IMR-90 (cell line): ENCODE results near the gene HADH. TPM values are rescaled to one million over a fixed set of nuclear protein-coding genes. Genes with fewer than 3 reads are reported as not detected.

ENCODE experiments used
- ATAC-seq: fragments of 200-7000 bp; cut with Tn5 transposase; 2 replicates; pipeline ENCODE4 v1.9.1; 2020; ENCODE audit warnings: low read depth, mild to moderate bottlenecking, moderate library complexity
- BruUV-seq: library from RNA; stranded (reverse); fragments of 400-500 nt; replicated peaks from 2 replicates; lab custom pipeline; 2021; lab: Mats Ljungman, UMichigan
- CTCF ChIA-PET: fragments of 300-600 bp; formaldehyde crosslinking; extraction: SDS; loops from one replicate; lab custom pipeline; 2021; ENCODE audit warnings: antibody characterized with exemption; lab: Yijun Ruan, JAX
- POLR2A ChIA-PET: fragments of 300-600 bp; sonication (Branson Sonifier 250); formaldehyde crosslinking; loops from one replicate; lab custom pipeline; 2022; ENCODE audit warnings: antibody characterized with exemption; ENCODE audit not compliant: unreplicated experiment; lab: Charles Lee
- DNase-seq: peaks from one replicate; pipeline ENCODE4 v3.0.0; 2013
- H2AFZ ChIP-seq: replicated peaks from 2 replicates; pipeline ENCODE3; 2013; ENCODE audit warnings: low read length, mild to moderate bottlenecking; ENCODE audit not compliant: poor library complexity
- H2AK5ac ChIP-seq: 2 replicates; pipeline ENCODE4 v1.6.1; 2013; ENCODE audit warnings: low read depth, low read length, inconsistent platforms
- H2AK9ac ChIP-seq: replicated peaks from 2 replicates; pipeline ENCODE3; 2013; ENCODE audit warnings: mild to moderate bottlenecking, low read depth, low read length, moderate library complexity; ENCODE audit not compliant: poor library complexity
- H2BK120ac ChIP-seq: 2 replicates; pipeline ENCODE4 v1.6.1; 2013; ENCODE audit warnings: low read depth, low read length, inconsistent platforms
- H2BK15ac ChIP-seq: 3 replicates; pipeline ENCODE4 v1.6.1; 2013; ENCODE audit warnings: low read depth, low read length, inconsistent platforms
- H2BK20ac ChIP-seq: 2 replicates; pipeline ENCODE4 v1.6.1; 2013; ENCODE audit warnings: low read depth, mild to moderate bottlenecking, inconsistent platforms, low read length, moderate library complexity
- H2BK5ac ChIP-seq: 2 replicates; pipeline ENCODE4 v1.6.1; 2013; ENCODE audit warnings: mild to moderate bottlenecking, low read depth, low read length, inconsistent platforms; ENCODE audit not compliant: poor library complexity, severe bottlenecking
- H3K14ac ChIP-seq: replicated peaks from 2 replicates; pipeline ENCODE4 v1.6.1; 2013; ENCODE audit warnings: low read depth, low read length, inconsistent platforms
- H3K18ac ChIP-seq: 2 replicates; pipeline ENCODE4 v1.6.1; 2013; ENCODE audit warnings: low read depth, low read length, control low read depth
- H3K23ac ChIP-seq: 2 replicates; pipeline ENCODE4 v1.6.1; 2013; ENCODE audit warnings: low read depth, low read length, inconsistent platforms
- H3K27ac ChIP-seq: 2 replicates; pipeline ENCODE4 v1.5.1; 2013; ENCODE audit warnings: mild to moderate bottlenecking, control low read depth, low read length; ENCODE audit not compliant: insufficient read depth
- H3K27me3 ChIP-seq: 2 replicates; pipeline ENCODE4 v1.6.1; 2013; ENCODE audit warnings: low read length; ENCODE audit not compliant: control insufficient read depth, insufficient read depth
- H3K36me3 ChIP-seq: 2 replicates; pipeline ENCODE4 v1.6.1; 2013; ENCODE audit warnings: low read length, mixed read lengths; ENCODE audit not compliant: control insufficient read depth, insufficient read depth
- H3K4ac ChIP-seq: 2 replicates; pipeline ENCODE4 v1.6.1; 2013; ENCODE audit warnings: low read depth, low read length, inconsistent platforms
- H3K4me1 ChIP-seq: 2 replicates; pipeline ENCODE4 v1.6.1; 2013; ENCODE audit warnings: low read length, mixed read lengths; ENCODE audit not compliant: control insufficient read depth, insufficient read depth
- H3K4me2 ChIP-seq: 2 replicates; pipeline ENCODE4 v1.6.1; 2013; ENCODE audit warnings: low read depth, mild to moderate bottlenecking, control low read depth, low read length, moderate library complexity
- H3K4me3 ChIP-seq: 2 replicates; pipeline ENCODE4 v1.5.1; 2013; ENCODE audit warnings: low read depth, mild to moderate bottlenecking, control low read depth, low read length, moderate library complexity; ENCODE audit not compliant: insufficient read depth
- H3K56ac ChIP-seq: 2 replicates; pipeline ENCODE4 v1.6.1; 2013; ENCODE audit warnings: low read length, inconsistent platforms; ENCODE audit not compliant: insufficient read depth; ENCODE audit errors: extremely low read depth
- H3K79me1 ChIP-seq, 2 experiments: 2 replicates each; pipeline ENCODE4 v1.6.1; 2013; ENCODE audit warnings: low read length in 2 of 2, inconsistent platforms in 1 of 2, low read depth in 1 of 2
- H3K9ac ChIP-seq: 2 replicates; pipeline ENCODE4 v1.6.1; 2013; ENCODE audit warnings: low read depth, low read length, control low read depth
- H3K9me1 ChIP-seq: 2 replicates; pipeline ENCODE4 v1.6.1; 2013; ENCODE audit warnings: low read length, inconsistent platforms; ENCODE audit not compliant: insufficient read depth
- H3K9me3 ChIP-seq: 2 replicates; pipeline ENCODE4 v1.6.1; 2013; ENCODE audit warnings: low read length; ENCODE audit not compliant: control insufficient read depth, insufficient read depth
- H4K20me1 ChIP-seq: 2 replicates; pipeline ENCODE4 v1.6.1; 2013; ENCODE audit warnings: low read length, inconsistent platforms; ENCODE audit not compliant: insufficient read depth
- H4K5ac ChIP-seq: 2 replicates; pipeline ENCODE4 v1.6.1; 2013; ENCODE audit warnings: mild to moderate bottlenecking, low read depth, low read length, control low read depth
- H4K8ac ChIP-seq, 2 experiments: 2 replicates each; pipeline ENCODE4 v1.6.1; 2013; ENCODE audit warnings: low read depth in 2 of 2, low read length in 2 of 2, control low read depth in 1 of 2, inconsistent platforms in 1 of 2
- H4K91ac ChIP-seq: 2 replicates; pipeline ENCODE4 v1.6.1; 2013; ENCODE audit warnings: low read depth, low read length, inconsistent platforms; ENCODE audit not compliant: insufficient read depth
- BHLHE40 ChIP-seq: fragments of 150-350 bp; IDR thresholded peaks from 2 replicates; pipeline ENCODE4 v1.6.1; 2016; ENCODE audit warnings: mild to moderate bottlenecking, low read depth, low read length
- CEBPB ChIP-seq: IDR thresholded peaks from 2 replicates; pipeline ENCODE4 v1.6.1; 2012; ENCODE audit warnings: low read depth, low read length, improper control_type of control experiment
- CHD1 ChIP-seq: IDR thresholded peaks from 2 replicates; pipeline ENCODE4 v1.6.1; 2012; ENCODE audit warnings: low read depth, low read length, improper control_type of control experiment
- FOS ChIP-seq: fragments of 150-350 bp; IDR thresholded peaks from 2 replicates; pipeline ENCODE4 v1.6.1; 2016; ENCODE audit warnings: low read depth, low read length
- MAFK ChIP-seq: IDR thresholded peaks from 2 replicates; pipeline ENCODE4 v1.6.1; 2012; ENCODE audit warnings: low read depth, low read length, improper control_type of control experiment
- MAZ ChIP-seq: IDR thresholded peaks from 2 replicates; pipeline ENCODE4 v1.6.1; 2012; ENCODE audit warnings: low read depth, mild to moderate bottlenecking, low read length, improper control_type of control experiment, moderate library complexity, borderline replicate concordance
- MXI1 ChIP-seq: IDR thresholded peaks from 2 replicates; pipeline ENCODE4 v1.6.1; 2012; ENCODE audit warnings: low read depth, mild to moderate bottlenecking, low read length, moderate library complexity, borderline replicate concordance
- NFE2L2 ChIP-seq: fragments of 150-350 bp; IDR thresholded peaks from 2 replicates; pipeline ENCODE4 v1.6.1; 2016; ENCODE audit warnings: low read depth, mild to moderate bottlenecking, low read length
- POLR2A ChIP-seq: IDR thresholded peaks from 2 replicates; pipeline ENCODE4 v1.6.1; 2012; ENCODE audit warnings: mild to moderate bottlenecking, low read depth, low read length
- RAD21 ChIP-seq: IDR thresholded peaks from 2 replicates; pipeline ENCODE4 v1.6.1; 2012; ENCODE audit warnings: low read length, improper control_type of control experiment
- RCOR1 ChIP-seq: IDR thresholded peaks from 2 replicates; pipeline ENCODE4 v1.6.1; 2012; ENCODE audit warnings: mild to moderate bottlenecking, low read length, improper control_type of control experiment; ENCODE audit not compliant: insufficient replicate concordance
- RFX5 ChIP-seq: IDR thresholded peaks from 2 replicates; pipeline ENCODE4 v1.8.0; 2012; ENCODE audit warnings: low read depth, mild to moderate bottlenecking, low read length, moderate library complexity
- SMC3 ChIP-seq: fragments of 150-350 bp; IDR thresholded peaks from 2 replicates; pipeline ENCODE4 v1.6.1; 2016; ENCODE audit warnings: low read depth, mild to moderate bottlenecking, antibody characterized with exemption, low read length, moderate library complexity
- WGBS, 2 experiments: methylation state at CpG; one replicate each; pipeline versions ENCODE4 v1.1.5 to v1.1.7; 2013; ENCODE audit warnings: missing lambda C conversion rate in 2 of 2; ENCODE audit not compliant: insufficient read length in 1 of 2; ENCODE audit errors: extremely low coverage in 2 of 2; 5-methylcytosine and 5-hydroxymethylcytosine counted together
- dilution Hi-C: fragments of 300-500 bp; cut with HindIII; formaldehyde crosslinking; loops from one replicate; pipeline ENCODE4 v1.14.3; 2018; ENCODE audit warnings: low sequenced_read_pairs; ENCODE audit not compliant: unreplicated experiment
- in situ Hi-C: fragments of 300-500 bp; cut with MboI; formaldehyde crosslinking; loops from 3 replicates; pipeline ENCODE4 v1.14.3; 2019; ENCODE audit warnings: low sequenced_read_pairs, inconsistent platforms, mixed read lengths
- intact Hi-C: fragments of 100-400 bp; cut with micrococcal nuclease; formaldehyde crosslinking; loops from 2 replicates; pipeline ENCODE4 v1.10.0; 2022
- polyA plus RNA-seq, 3 experiments: library from polyadenylated mRNA; depleted of rRNA; stranded (reverse); fragments of >200 nt; gene quantifications; 2 replicates each; pipeline ENCODE4 v1.2.3, GENCODE V29; 2012; ENCODE audit warnings: low replicate concordance in 1 of 3
- total RNA-seq: library from RNA; depleted of rRNA; stranded (reverse); fragments of >200 nt; gene quantifications from 2 replicates; pipeline ENCODE4 v1.2.3, GENCODE V29; 2012
- TF ChIP-seq, protein P1 (sequence below): fragments of 150-350 bp; IDR thresholded peaks from 2 replicates; pipeline ENCODE4 v1.6.1; 2016; ENCODE audit warnings: low read depth, mild to moderate bottlenecking, low read length, moderate library complexity, borderline replicate concordance
- TF ChIP-seq, protein P2 (sequence below): conservative IDR thresholded peaks from 2 replicates; pipeline ENCODE4 v1.5.1; 2012; ENCODE audit warnings: mild to moderate bottlenecking, low read depth, low read length, improper control_type of control experiment

The HADH gene
- total and polyA plus RNA-seq, 2 of the 4 experiments (the other 2 are of a cell fraction), result 6.8 to 22.6 TPM

DNA sequence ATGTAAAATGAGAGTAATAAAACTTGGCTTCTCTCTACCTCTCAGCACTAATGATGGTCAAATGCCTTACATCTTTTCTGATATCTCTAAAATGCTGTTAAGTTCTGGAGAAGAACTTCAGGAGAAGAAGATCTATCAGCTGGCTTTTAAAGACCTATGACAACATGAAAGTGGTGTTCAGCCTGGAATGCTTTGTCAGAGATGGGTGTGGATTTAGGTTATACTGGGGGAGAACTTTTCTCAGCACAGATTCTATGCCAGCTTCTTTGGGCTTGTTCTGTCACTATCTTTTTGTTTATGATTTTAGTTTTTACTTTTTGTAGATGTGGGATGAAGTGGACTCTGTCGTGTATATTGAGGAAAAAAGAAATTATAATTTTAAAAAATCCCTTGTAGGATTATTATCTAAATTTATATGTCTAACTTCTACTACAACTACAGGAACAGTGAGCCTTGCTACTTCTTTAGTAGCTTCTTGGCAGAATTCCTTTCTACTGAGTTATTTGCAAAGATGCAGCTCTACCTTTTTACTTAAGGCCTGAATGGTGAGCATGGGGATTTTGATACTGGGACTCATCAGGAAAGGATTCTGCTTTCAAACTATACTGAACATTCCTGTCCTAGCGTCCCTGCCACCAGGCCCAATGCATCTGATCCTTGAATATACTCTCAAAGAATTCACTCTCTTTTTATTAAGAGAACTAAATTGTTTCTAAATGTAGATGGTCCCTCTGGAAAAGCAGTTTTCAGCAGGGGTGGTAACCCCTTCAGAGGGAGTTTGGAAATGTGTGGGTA lies 38.7 kb upstream of the HADH start:
- peak overlapping the region; percentile 63 for H3K4me2 ChIP-seq
- H3K4ac ChIP-seq, result peak overlapping the region; percentile 62
- peak overlapping the region; percentile 23; the same call in 1 of the 2 replicates for H2BK120ac ChIP-seq
- no peaks in the 10 kb centered on the region for H4K20me1 ChIP-seq
- H3K27me3 ChIP-seq, result no peaks in the 10 kb centered on the region
- 0 out of 3 replicates have a peak overlapping the region, but pooled peaks have one; percentile 30 for H2BK15ac ChIP-seq
- peaks cover 5% of the 10 kb centered on the region for H3K36me3 ChIP-seq
- peaks cover 5% of the 10 kb centered on the region for H3K9me1 ChIP-seq
- H3K4me3 ChIP-seq, result no peak overlapping the region
- peak overlapping the region; percentile 51; the same call in 1 of the 2 replicates for H3K18ac ChIP-seq
- peak overlapping the region in 1 of 2 experiments; percentile 75; a peak in 1 of 4 replicates for H4K8ac ChIP-seq
- no peak overlapping the region for H4K91ac ChIP-seq
- peak overlapping the region; percentile 59; the same call in 1 of the 2 replicates for H2BK20ac ChIP-seq
- H3K56ac ChIP-seq, result no peak overlapping the region
- no peak overlapping the region for H2AFZ ChIP-seq
- peak overlapping the region; percentile 52; the same call in 1 of the 2 replicates for H2AK5ac ChIP-seq
- peak overlapping the region; percentile 67 for H2AK9ac ChIP-seq
- no TSS peak for BruUV-seq
- ChIA-PET POLR2A (no interaction called here), CTCF (no interaction called here)
- H3K79me1 ChIP-seq, result no peaks in the 10 kb centered on the region; a peak in 1 of 4 replicates
- H3K4me1 ChIP-seq, result peaks cover 8% of the 10 kb centered on the region
- no peak overlapping the region for H3K9ac ChIP-seq
- peak; percentile 16 for DNase-seq
- WGBS, 2 experiments, result 100% methylated on average over 1 of the region's 2 CpGs; no CpG with 5 or more reads in 1 of the 2 experiments
- H2BK5ac ChIP-seq, result peak overlapping the region; percentile 75
- H4K5ac ChIP-seq, result no peak overlapping the region; the same call in 1 of the 2 replicates
- H3K14ac ChIP-seq, result no peak overlapping the region
- peak; percentile 50 for ATAC-seq
- H3K9me3 ChIP-seq, result no peaks in the 10 kb centered on the region
- no peak overlapping the region for H3K23ac ChIP-seq
- in situ Hi-C loops, result no loop called here
- intact Hi-C loops, result no loop called here
- peak overlapping the region; percentile 33; the same call in 1 of the 2 replicates for H3K27ac ChIP-seq
- dilution Hi-C loops, result no loop called here
- TF ChIP-seq CEBPB (no peak), FOS (no peak), MAFK (no peak), POLR2A (no peak), MAZ (no peak), MXI1 (no peak), SMC3 (no peak), NFE2L2 (no peak), RAD21 (no peak), CHD1 (no peak), RFX5 (no peak), RCOR1 (no peak), BHLHE40 (no peak)
- TF ChIP-seq, protein P1, sequence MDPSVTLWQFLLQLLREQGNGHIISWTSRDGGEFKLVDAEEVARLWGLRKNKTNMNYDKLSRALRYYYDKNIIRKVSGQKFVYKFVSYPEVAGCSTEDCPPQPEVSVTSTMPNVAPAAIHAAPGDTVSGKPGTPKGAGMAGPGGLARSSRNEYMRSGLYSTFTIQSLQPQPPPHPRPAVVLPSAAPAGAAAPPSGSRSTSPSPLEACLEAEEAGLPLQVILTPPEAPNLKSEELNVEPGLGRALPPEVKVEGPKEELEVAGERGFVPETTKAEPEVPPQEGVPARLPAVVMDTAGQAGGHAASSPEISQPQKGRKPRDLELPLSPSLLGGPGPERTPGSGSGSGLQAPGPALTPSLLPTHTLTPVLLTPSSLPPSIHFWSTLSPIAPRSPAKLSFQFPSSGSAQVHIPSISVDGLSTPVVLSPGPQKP, result no peak
- TF ChIP-seq, protein P2, sequence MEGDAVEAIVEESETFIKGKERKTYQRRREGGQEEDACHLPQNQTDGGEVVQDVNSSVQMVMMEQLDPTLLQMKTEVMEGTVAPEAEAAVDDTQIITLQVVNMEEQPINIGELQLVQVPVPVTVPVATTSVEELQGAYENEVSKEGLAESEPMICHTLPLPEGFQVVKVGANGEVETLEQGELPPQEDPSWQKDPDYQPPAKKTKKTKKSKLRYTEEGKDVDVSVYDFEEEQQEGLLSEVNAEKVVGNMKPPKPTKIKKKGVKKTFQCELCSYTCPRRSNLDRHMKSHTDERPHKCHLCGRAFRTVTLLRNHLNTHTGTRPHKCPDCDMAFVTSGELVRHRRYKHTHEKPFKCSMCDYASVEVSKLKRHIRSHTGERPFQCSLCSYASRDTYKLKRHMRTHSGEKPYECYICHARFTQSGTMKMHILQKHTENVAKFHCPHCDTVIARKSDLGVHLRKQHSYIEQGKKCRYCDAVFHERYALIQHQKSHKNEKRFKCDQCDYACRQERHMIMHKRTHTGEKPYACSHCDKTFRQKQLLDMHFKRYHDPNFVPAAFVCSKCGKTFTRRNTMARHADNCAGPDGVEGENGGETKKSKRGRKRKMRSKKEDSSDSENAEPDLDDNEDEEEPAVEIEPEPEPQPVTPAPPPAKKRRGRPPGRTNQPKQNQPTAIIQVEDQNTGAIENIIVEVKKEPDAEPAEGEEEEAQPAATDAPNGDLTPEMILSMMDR, result no peak
